Esophagus squamous epithelium (tissue), 5 donors: ENCODE data around the gene ZFP57. TPM values are rescaled to one million over a fixed set of nuclear protein-coding genes. Genes with fewer than 3 reads are reported as not detected.
A peak's percentile ranks its signal among the peaks of the same experiment; 100 is the strongest.

Experiments
- DNase-seq: peaks from one replicate; lab custom pipeline; 2025; lab: John Stamatoyannopoulos, UW
- H3K27ac ChIP-seq, 4 donors: fragments of 200-600 bp; sonication (generic); one replicate each; pipeline ENCODE4 v1.5.1; 2016 to 2019; ENCODE audit warnings: mild to moderate bottlenecking in 1 of 4
- H3K27me3 ChIP-seq, 4 donors: fragments of 200-600 bp; sonication (generic); 1 replicate in 3 of 4; 2 replicates in 1 of 4; pipeline versions ENCODE4 v1.5.1 to v1.6.0; 2017 to 2021; ENCODE audit warnings: antibody characterized with exemption in 1 of 4
- H3K36me3 ChIP-seq, 3 donors: fragments of 200-600 bp; sonication (generic); one replicate each; pipeline ENCODE4 v1.5.1; 2016 to 2019
- H3K4me1 ChIP-seq, 3 donors: fragments of 200-600 bp; sonication (generic); one replicate each; pipeline ENCODE4 v1.5.1; 2017 to 2019
- H3K4me3 ChIP-seq, 4 donors: fragments of 200-600 bp; sonication (generic); 1 replicate in 3 of 4; 2 replicates in 1 of 4; pipeline ENCODE4 v1.5.1; 2016 to 2019; ENCODE audit warnings: mild to moderate bottlenecking in 2 of 4, moderate library complexity in 1 of 4
- H3K9me3 ChIP-seq, 3 donors: fragments of 200-600 bp; sonication (generic); one replicate each; pipeline ENCODE4 v1.5.1; 2016 to 2019
- POLR2A ChIP-seq, 4 donors: fragments of 450-650 bp; IDR thresholded peaks; one replicate each; pipeline ENCODE4 v1.6.1; 2017; ENCODE audit warnings: antibody characterized with exemption in 4 of 4, mild to moderate bottlenecking in 4 of 4, moderate library complexity in 3 of 4
- WGBS, 2 donors: methylation state at CpG; one replicate each; pipeline ENCODE4 v1.1.5; 2018; 5-methylcytosine and 5-hydroxymethylcytosine counted together
- intact Hi-C: fragments of 100-400 bp; cut with DNase I; formaldehyde crosslinking; loops from one replicate; pipeline ENCODE4 v1.15.0; 2022
- total RNA-seq, 4 donors: library from RNA; depleted of rRNA; stranded (reverse); fragments of >200 nt; gene quantifications; one replicate each; pipeline ENCODE4 v1.1.0, GENCODE V29; 2016
- TF ChIP-seq, protein P1 (sequence below), 6 experiments: fragments of 450-650 bp in 4 of 6; fragments of 200-600 bp in 2 of 6; sonication (generic) in 2 of 6; IDR thresholded peaks; one replicate each; pipeline ENCODE4 v1.5.1; 2016 to 2019; ENCODE audit warnings: antibody characterized with exemption in 6 of 6, mild to moderate bottlenecking in 4 of 6, moderate library complexity in 4 of 6
- donor health status: DM: yes; HTN: yes; CAD: no.

Gene ZFP57
- total RNA-seq, 4 donors from 2014 or later, result 2.4 TPM; not detected in 3

DNA sequence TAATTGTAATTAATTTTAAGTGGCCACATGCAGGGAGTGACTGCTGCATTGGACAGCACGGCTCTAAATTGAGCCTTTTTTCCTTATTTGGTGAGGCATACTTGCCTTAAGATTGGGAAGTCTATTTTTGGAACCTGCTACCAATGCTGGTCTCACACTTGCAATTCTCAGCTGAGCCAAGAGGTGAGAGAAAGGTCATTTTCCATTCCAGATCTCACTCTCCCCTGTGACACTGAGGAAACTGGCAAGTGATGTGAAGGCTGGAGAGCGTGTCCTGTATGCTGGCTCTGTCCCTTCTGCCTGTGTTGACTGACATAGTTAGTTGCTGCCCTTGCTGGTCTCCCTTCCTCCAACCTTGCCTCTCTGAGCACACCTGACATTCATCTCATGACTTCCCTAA lies 24.8 kb downstream of the ZFP57 start:
- no peak overlapping the region for H3K27ac ChIP-seq
- TF ChIP-seq, protein P1, sequence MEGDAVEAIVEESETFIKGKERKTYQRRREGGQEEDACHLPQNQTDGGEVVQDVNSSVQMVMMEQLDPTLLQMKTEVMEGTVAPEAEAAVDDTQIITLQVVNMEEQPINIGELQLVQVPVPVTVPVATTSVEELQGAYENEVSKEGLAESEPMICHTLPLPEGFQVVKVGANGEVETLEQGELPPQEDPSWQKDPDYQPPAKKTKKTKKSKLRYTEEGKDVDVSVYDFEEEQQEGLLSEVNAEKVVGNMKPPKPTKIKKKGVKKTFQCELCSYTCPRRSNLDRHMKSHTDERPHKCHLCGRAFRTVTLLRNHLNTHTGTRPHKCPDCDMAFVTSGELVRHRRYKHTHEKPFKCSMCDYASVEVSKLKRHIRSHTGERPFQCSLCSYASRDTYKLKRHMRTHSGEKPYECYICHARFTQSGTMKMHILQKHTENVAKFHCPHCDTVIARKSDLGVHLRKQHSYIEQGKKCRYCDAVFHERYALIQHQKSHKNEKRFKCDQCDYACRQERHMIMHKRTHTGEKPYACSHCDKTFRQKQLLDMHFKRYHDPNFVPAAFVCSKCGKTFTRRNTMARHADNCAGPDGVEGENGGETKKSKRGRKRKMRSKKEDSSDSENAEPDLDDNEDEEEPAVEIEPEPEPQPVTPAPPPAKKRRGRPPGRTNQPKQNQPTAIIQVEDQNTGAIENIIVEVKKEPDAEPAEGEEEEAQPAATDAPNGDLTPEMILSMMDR (IDR thresholded peaks at IDR 0.05), result no peak
- no peak for TF ChIP-seq POLR2A (IDR thresholded peaks at IDR 0.05)

DNA sequence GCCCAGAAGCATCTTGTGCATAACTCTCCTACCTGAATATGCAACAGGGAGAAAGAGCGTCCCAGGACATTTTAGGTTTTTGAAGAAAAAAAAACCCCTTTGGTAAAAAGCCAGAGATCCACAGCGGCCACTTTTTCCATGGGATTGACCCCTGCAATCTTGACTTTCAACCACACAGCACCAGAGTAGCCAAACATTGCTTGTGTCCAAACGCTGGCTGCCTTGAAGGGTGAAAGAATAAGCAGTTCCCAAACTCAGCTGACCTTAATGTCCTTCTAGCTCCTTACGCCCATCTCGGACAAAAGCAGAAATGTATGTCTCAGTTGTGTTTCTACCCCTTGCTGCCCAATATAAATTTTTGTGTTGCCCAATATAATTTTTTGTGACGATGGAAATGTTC lies 25.3 kb downstream of the ZFP57 start:
- intact Hi-C loops, result no loop called here
- H3K27ac ChIP-seq, result no peak overlapping the region
- peaks cover 0 to 19% (median 0%) of the 10 kb centered on the region in 3 donors for H3K4me1 ChIP-seq
- H3K27me3 ChIP-seq, result no peaks in the 10 kb centered on the region
- no peaks in the 10 kb centered on the region for H3K9me3 ChIP-seq
- 69 to 73% methylated on average over 5 to 6 of the region's 6 CpGs for WGBS, 2 donors
- no peak for DNase-seq
- TF ChIP-seq, protein P1 (IDR thresholded peaks at IDR 0.05), result no peak
- TF ChIP-seq POLR2A (IDR thresholded peaks at IDR 0.05), result no peak
- H3K36me3 ChIP-seq, result no peaks in the 10 kb centered on the region
- H3K4me3 ChIP-seq, result no peak overlapping the region

More for the DNA sequence above, 24.8 kb downstream of the ZFP57 start:
- Histone ChIP-seq H3K36me3 (no peaks in the 10 kb centered on the region), H3K4me1 (peaks cover 0 to 19% (median 0%) of the 10 kb centered on the region in 3 donors), H3K9me3 (no peaks in the 10 kb centered on the region), H3K4me3 (no peak overlapping the region), H3K27me3 (peaks cover 0 to 4% (median 0%) of the 10 kb centered on the region in 4 donors)
- intact Hi-C loops, result no loop called here
- no peak for DNase-seq
- WGBS, 2 donors, result 52 to 54% methylated on average over 2 of the region's 2 CpGs

DNA sequence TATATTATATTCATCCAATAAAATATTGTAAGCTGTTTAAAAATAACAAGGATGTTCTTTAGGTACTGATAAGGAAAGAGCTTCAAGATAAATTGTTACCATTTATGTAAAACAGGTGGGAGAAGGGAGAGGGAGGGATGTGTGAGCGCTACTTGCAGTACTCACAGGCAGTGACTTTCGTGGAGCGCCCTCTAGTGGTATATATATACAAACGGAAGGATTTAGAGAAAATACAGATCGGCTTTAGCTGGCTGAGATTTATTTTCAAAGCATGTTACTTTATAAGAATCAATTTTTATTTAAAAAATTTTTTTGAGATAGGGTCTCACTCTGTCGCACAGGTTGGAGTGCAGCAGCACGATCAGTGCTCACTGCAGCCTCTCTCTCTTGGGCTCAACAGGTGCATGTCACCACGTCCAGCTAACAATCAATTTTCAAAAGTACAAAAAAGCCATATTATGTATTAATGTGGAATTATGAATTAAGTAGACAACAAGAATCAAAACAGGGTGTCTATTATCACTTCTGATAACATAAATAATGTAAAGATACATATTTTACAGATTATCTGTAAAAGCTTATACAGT lies 27.4 kb downstream of the ZFP57 start:
- intact Hi-C loops, result no loop called here
- DNase-seq, result no peak
- Histone ChIP-seq H3K27me3 (no peaks in the 10 kb centered on the region), H3K9me3 (no peaks in the 10 kb centered on the region), H3K36me3 (no peaks in the 10 kb centered on the region), H3K4me1 (peaks cover 0 to 35% (median 8%) of the 10 kb centered on the region in 3 donors), H3K27ac (no peak overlapping the region), H3K4me3 (no peak overlapping the region)
- WGBS, 2 donors, result 10 to 12% methylated on average over 8 of the region's 8 CpGs
- TF ChIP-seq, protein P1 (IDR thresholded peaks at IDR 0.05), result peak; percentile 48 to 82 (median 66)
- TF ChIP-seq POLR2A (IDR thresholded peaks at IDR 0.05), result no peak

DNA sequence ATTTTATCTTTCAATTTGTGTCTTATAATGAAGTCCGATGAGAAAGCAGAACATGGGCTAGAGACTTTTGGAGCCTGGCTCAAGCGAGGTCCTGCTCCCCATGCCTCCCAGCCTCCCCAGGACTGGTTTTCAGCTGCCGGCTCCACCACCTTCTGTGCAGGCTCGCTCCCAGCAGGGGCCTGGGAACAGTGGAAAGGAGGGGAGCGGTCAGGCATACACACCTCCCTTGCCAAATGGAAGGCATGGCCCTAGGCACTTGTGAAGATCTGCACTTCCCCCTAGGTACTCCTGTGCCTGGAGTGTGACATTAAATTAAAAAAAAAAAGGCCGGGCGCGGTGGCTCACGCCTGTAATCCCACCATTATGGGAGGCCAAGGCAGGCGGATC lies 28.8 kb downstream of the ZFP57 start:
- H3K9me3 ChIP-seq, result no peaks in the 10 kb centered on the region
- H3K27ac ChIP-seq, result no peak overlapping the region
- no peak for DNase-seq
- peaks cover 0 to 35% (median 8%) of the 10 kb centered on the region in 3 donors for H3K4me1 ChIP-seq
- H3K27me3 ChIP-seq, result no peaks in the 10 kb centered on the region
- intact Hi-C loops, result no loop called here
- no peak for TF ChIP-seq POLR2A (IDR thresholded peaks at IDR 0.05)
- TF ChIP-seq, protein P1 (IDR thresholded peaks at IDR 0.05), result no peak
- H3K36me3 ChIP-seq, result no peaks in the 10 kb centered on the region
- WGBS, 2 donors, result 83 to 100% methylated on average over 1 to 8 of the region's 10 CpGs
- no peak overlapping the region for H3K4me3 ChIP-seq

DNA sequence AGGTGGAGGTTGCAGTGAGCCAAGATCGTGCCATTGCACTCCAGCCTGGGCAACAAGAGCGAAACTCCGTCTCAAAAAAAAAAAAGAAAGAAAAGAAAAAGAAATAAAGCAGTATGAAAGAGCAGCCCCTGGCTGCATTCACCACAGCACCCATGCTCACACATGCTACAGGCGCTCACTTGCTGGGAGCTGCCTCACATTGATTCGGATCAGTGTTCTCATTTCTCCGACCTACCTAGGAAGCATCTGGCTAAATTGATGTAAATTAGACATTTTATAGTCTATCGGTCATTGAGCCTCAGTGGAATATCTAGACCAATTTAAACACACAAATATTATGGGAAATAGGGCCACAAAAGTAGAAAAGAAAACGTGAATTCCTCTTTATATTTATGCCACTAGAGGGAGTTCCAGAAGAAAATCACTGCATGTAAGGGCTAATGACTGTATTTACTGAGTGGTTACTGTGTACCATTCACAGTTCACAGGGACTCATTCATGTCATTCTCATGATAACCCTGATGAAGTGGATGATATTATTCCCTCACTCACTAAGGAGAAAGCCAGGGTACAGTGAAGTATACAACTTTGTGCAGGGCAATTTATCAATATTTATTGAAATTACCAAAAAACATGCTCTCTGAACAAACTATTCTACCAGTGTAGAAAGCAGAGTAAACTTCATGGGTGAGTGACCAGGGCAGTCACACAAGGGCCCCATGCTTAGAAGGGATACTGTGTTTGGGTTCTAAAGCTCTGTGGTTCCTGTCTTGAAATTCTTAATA lies 29.3 kb downstream of the ZFP57 start:
- Histone ChIP-seq H3K36me3 (no peaks in the 10 kb centered on the region), H3K4me1 (peaks cover 0 to 35% (median 8%) of the 10 kb centered on the region in 3 donors), H3K9me3 (no peaks in the 10 kb centered on the region), H3K4me3 (no peak overlapping the region), H3K27me3 (no peaks in the 10 kb centered on the region), H3K27ac (no peak overlapping the region)
- intact Hi-C loops, result no loop called here
- 59 to 65% methylated on average over 8 of the region's 8 CpGs for WGBS, 2 donors
- TF ChIP-seq, protein P1 (IDR thresholded peaks at IDR 0.05), result peak; percentile 47 to 74 (median 54)
- TF ChIP-seq POLR2A (IDR thresholded peaks at IDR 0.05), result no peak
- no peak for DNase-seq
